SK-N-SH (cell line): ENCODE measurements around the gene KHNYN. TPM values are rescaled to one million over a fixed set of nuclear protein-coding genes. Genes with fewer than 3 reads are reported as not detected.

Experiments used
- CTCF ChIA-PET: fragments of 300-600, 350-600 bp; formaldehyde crosslinking; extraction: SDS; loops from one replicate; lab custom pipeline; 2021; lab: Yijun Ruan, JAX
- POLR2A ChIA-PET: fragments of 350-600 bp; sonication (Branson Sonifier 250); formaldehyde crosslinking; extraction: SDS; loops from one replicate; lab custom pipeline; 2020; ENCODE audit warnings: antibody characterized with exemption, inconsistent platforms; lab: Yijun Ruan, JAX
- DNase-seq: peaks from one replicate; pipeline ENCODE4 v3.0.0; 2012
- H2AFZ ChIP-seq: fragments of 200-600 bp; sonication (generic); 2 replicates; pipeline ENCODE4 v1.8.1; 2016; ENCODE audit warnings: antibody characterized with exemption, mild to moderate bottlenecking, low read depth
- H3F3A ChIP-seq: fragments of 200-600 bp; sonication (generic); replicated peaks from 2 replicates; pipeline ENCODE3; 2016; ENCODE audit warnings: antibody characterized with exemption, mild to moderate bottlenecking; ENCODE audit not compliant: insufficient read depth
- H3K27ac ChIP-seq, 2 experiments: fragments of 200-500 bp in 1 of 2; fragments of 200-600 bp in 1 of 2; sonication (Bioruptor generic) in 1 of 2; sonication (generic), shearing (Covaris generic) in 1 of 2; 2 replicates each; pipeline versions ENCODE4 v1.5.1 to v1.6.1; 2014 to 2016; ENCODE audit warnings: low read depth in 2 of 2, inconsistent platforms in 1 of 2, low read length in 1 of 2, mild to moderate bottlenecking in 1 of 2, mixed read lengths in 1 of 2
- H3K27me3 ChIP-seq: fragments of 200-600 bp; sonication (generic), shearing (Covaris generic); 2 replicates; pipeline ENCODE4 v1.6.1; 2016; ENCODE audit warnings: mixed run types; ENCODE audit not compliant: insufficient read depth
- H3K36me3 ChIP-seq, 2 experiments: fragments of 200-500 bp in 1 of 2; fragments of 200-600 bp in 1 of 2; sonication (Bioruptor generic) in 1 of 2; sonication (generic) in 1 of 2; replicated peaks in 1 of 2; 2 replicates each; pipeline versions ENCODE3 to v1.5.1; 2014 to 2016; ENCODE audit warnings: low read length in 1 of 2, mild to moderate bottlenecking in 1 of 2; ENCODE audit not compliant: insufficient read depth in 2 of 2, control insufficient read depth in 1 of 2
- H3K4me1 ChIP-seq, 2 experiments: fragments of 200-500 bp in 1 of 2; fragments of 200-600 bp in 1 of 2; sonication (Bioruptor generic) in 1 of 2; sonication (generic), shearing (Covaris generic) in 1 of 2; 2 replicates each; pipeline versions ENCODE4 v1.5.1 to v1.6.1; 2014 to 2016; ENCODE audit warnings: low read depth in 1 of 2, low read length in 1 of 2, mixed run types in 1 of 2; ENCODE audit not compliant: insufficient read depth in 2 of 2, control insufficient read depth in 1 of 2
- H3K4me2 ChIP-seq: fragments of 200-600 bp; sonication (generic), shearing (Covaris generic); 2 replicates; pipeline ENCODE4 v1.6.1; 2017; ENCODE audit warnings: mixed run types
- H3K4me3 ChIP-seq, 2 experiments: fragments of 200-500 bp in 1 of 2; fragments of 200-600 bp in 1 of 2; sonication (Bioruptor generic) in 1 of 2; sonication (generic), shearing (Covaris generic) in 1 of 2; 2 replicates each; pipeline versions ENCODE4 v1.5.1 to v1.8.1; 2014 to 2016; ENCODE audit warnings: low read depth in 2 of 2, inconsistent platforms in 1 of 2, low read length in 1 of 2, mild to moderate bottlenecking in 1 of 2, mixed read lengths in 1 of 2, moderate library complexity in 1 of 2
- H3K79me2 ChIP-seq: fragments of 200-600 bp; sonication (generic); 2 replicates; pipeline ENCODE4 v1.8.1; 2017; ENCODE audit warnings: mild to moderate bottlenecking; ENCODE audit not compliant: insufficient read depth
- H3K9ac ChIP-seq: fragments of 200-600 bp; sonication (generic); 2 replicates; pipeline ENCODE4 v1.6.1; 2017; ENCODE audit warnings: mixed run types
- H3K9me2 ChIP-seq: fragments of 200-600 bp; sonication (generic); 2 replicates; pipeline ENCODE4 v1.6.1; 2017; ENCODE audit warnings: mixed run types
- H3K9me3 ChIP-seq: fragments of 200-600 bp; sonication (generic); 2 replicates; pipeline ENCODE4 v1.6.1; 2017; ENCODE audit warnings: mixed run types, mild to moderate bottlenecking, moderate library complexity
- H4K20me1 ChIP-seq: fragments of 200-600 bp; sonication (generic); 2 replicates; pipeline ENCODE4 v1.6.1; 2017; ENCODE audit warnings: mild to moderate bottlenecking, mixed run types; ENCODE audit not compliant: insufficient read depth
- ELF1 ChIP-seq: IDR thresholded peaks from 2 replicates; pipeline ENCODE4 v1.4.0; 2012
- EP300 ChIP-seq, 2 experiments: IDR thresholded peaks; 2 replicates each; pipeline versions ENCODE4 v1.4.0 to v1.6.1; 2012; ENCODE audit warnings: borderline replicate concordance in 1 of 2, low read depth in 1 of 2, low read length in 1 of 2
- FOSL2 ChIP-seq: IDR thresholded peaks from 2 replicates; pipeline ENCODE4 v1.4.0; 2012; ENCODE audit warnings: low read depth, mild to moderate bottlenecking, moderate library complexity, borderline replicate concordance
- FOXJ3 ChIP-seq: sonication (generic); formaldehyde crosslinking; IDR thresholded peaks from 2 replicates; pipeline ENCODE4 v1.5.1; 2020; ENCODE audit warnings: mild to moderate bottlenecking, missing genetic modification reagents
- FOXM1 ChIP-seq: IDR thresholded peaks from 2 replicates; pipeline ENCODE4 v1.4.0; 2012; ENCODE audit warnings: low read depth, mild to moderate bottlenecking
- GATA2 ChIP-seq: sonication (generic); formaldehyde crosslinking; IDR thresholded peaks from 2 replicates; pipeline ENCODE4 v1.5.0; 2020; ENCODE audit warnings: mild to moderate bottlenecking, missing genetic modification reagents
- JUND ChIP-seq: IDR thresholded peaks from 2 replicates; pipeline ENCODE4 v1.4.0; 2012
- MEF2A ChIP-seq: IDR thresholded peaks from 2 replicates; pipeline ENCODE4 v1.4.0; 2012; ENCODE audit warnings: low read depth, borderline replicate concordance
- NFIC ChIP-seq: IDR thresholded peaks from 2 replicates; pipeline ENCODE4 v1.4.0; 2012; ENCODE audit warnings: borderline replicate concordance
- NRF1 ChIP-seq: IDR thresholded peaks from 2 replicates; pipeline ENCODE4 v1.6.1; 2012; ENCODE audit warnings: low read depth, mild to moderate bottlenecking, low read length
- RCOR1 ChIP-seq: fragments of 150-350 bp; IDR thresholded peaks from 2 replicates; pipeline ENCODE4 v1.6.1; 2017; ENCODE audit warnings: antibody characterized with exemption, low read length
- RXRA ChIP-seq: IDR thresholded peaks from 2 replicates; pipeline ENCODE4 v1.4.0; 2012; ENCODE audit warnings: low read depth, mild to moderate bottlenecking, borderline replicate concordance
- SIN3A ChIP-seq: IDR thresholded peaks from 2 replicates; pipeline ENCODE4 v1.6.1; 2012; ENCODE audit warnings: low read depth, mild to moderate bottlenecking, low read length, moderate library complexity, borderline replicate concordance
- TCF12 ChIP-seq: IDR thresholded peaks from 2 replicates; pipeline ENCODE4 v1.4.0; 2012
- WGBS: methylation state at CpG from one replicate; pipeline ENCODE4 v1.1.6; 2017; ENCODE audit warnings: low lambda C conversion rate; 5-methylcytosine and 5-hydroxymethylcytosine counted together
- polyA plus RNA-seq, 3 experiments: library from polyadenylated mRNA; depleted of rRNA; stranded (reverse); fragments of >200 nt; gene quantifications; 2 replicates each; pipeline ENCODE4 v1.2.3, GENCODE V29; 2012
- TF ChIP-seq, protein P1 (sequence below): IDR thresholded peaks from 2 replicates; pipeline ENCODE4; 2012
- TF ChIP-seq, protein P2 (sequence below): IDR thresholded peaks from 2 replicates; pipeline ENCODE4 v1.4.0; 2012; ENCODE audit warnings: low read depth
- TF ChIP-seq, protein P3 (sequence below): IDR thresholded peaks from 2 replicates; pipeline ENCODE4 v1.4.0; 2012; ENCODE audit warnings: low read depth, borderline replicate concordance
- TF ChIP-seq, protein P4 (sequence below): fragments of 150-350 bp; IDR thresholded peaks from 2 replicates; pipeline ENCODE4 v1.6.1; 2017; ENCODE audit warnings: antibody characterized with exemption, low read length, low read depth, borderline replicate concordance
- TF ChIP-seq, protein P5 (sequence below): fragments of 150-350 bp; IDR thresholded peaks from 2 replicates; pipeline ENCODE4 v1.6.1; 2016; ENCODE audit warnings: mild to moderate bottlenecking, low read depth, low read length
- TF ChIP-seq, protein P6 (sequence below): IDR thresholded peaks from 2 replicates; pipeline ENCODE4 v1.4.0; 2012; ENCODE audit warnings: low read depth, borderline replicate concordance

KHNYN gene
- polyA plus RNA-seq, 1 of the 3 experiments (the other 2 are of a cell fraction) = 18.3 TPM

DNA sequence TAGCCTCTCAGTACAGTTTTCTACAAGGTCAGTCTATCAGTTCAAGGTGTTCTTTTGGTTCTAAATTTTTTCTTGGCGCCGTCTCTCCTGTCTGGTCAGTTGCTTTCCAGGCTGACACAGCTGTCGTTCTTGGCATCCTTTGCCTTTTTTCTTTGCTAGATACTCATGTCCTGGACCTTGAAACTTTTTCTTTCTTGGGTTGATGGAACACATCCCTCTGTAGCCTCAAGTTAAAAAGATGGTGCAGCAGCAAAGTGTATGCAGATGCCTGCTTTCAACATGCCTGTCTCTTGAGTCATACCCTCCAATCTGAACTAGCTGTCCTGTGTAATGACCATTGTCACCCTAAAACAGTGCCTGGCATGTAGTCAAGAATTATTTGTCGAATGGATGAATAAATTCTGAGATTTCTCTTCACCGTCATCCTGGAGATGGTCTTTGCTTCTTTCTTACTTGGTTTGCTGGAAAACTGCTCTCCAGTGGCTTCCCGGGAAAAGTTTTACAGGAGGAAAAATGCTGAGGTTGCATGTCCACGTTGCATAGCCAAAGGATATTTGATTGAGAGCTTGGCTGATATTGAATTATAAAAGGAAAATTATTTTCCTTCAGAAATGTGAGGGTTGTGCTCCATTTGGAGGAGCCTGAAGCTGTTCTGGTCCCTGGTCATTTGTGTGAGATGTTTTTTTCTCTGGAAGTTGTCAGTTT is 26.3 kb upstream of the KHNYN start:
- H3K36me3 ChIP-seq = peaks cover 0 to under 1% of the 10 kb centered on the region in 2 experiments
- H3K79me2 ChIP-seq = no peaks in the 10 kb centered on the region
- no peak overlapping the region for H2AFZ ChIP-seq
- H3K4me1 ChIP-seq = peaks cover 0 to 24% of the 10 kb centered on the region in 2 experiments; a peak in 1 of 4 replicates
- H3F3A ChIP-seq = peaks cover 7% of the 10 kb centered on the region
- H3K9me3 ChIP-seq = no peaks in the 10 kb centered on the region
- TF ChIP-seq TCF12 = peak; percentile 40; the same call in 1 of the 2 replicates
- no peak for TF ChIP-seq SIN3A
- 41% methylated on average over 7 of the region's 7 CpGs for WGBS
- H3K9ac ChIP-seq = no peak overlapping the region
- H3K4me3 ChIP-seq = no peak overlapping the region
- no peaks in the 10 kb centered on the region for H3K27me3 ChIP-seq
- ChIA-PET POLR2A (no interaction called here), CTCF (interaction anchor here (2.8 to 5.8 kb wide), 4 partner anchors 27 to 70 kb away, joined by 11 to 38 read pairs (median 30); partner anchors contain the start of genes CBLN3 and KHNYN)
- DNase-seq = no peak
- H4K20me1 ChIP-seq = no peaks in the 10 kb centered on the region
- no peaks in the 10 kb centered on the region for H3K9me2 ChIP-seq
- H3K4me2 ChIP-seq = peak overlapping the region; percentile 7; the same call in 1 of the 2 replicates
- no peak overlapping the region for H3K27ac ChIP-seq

DNA sequence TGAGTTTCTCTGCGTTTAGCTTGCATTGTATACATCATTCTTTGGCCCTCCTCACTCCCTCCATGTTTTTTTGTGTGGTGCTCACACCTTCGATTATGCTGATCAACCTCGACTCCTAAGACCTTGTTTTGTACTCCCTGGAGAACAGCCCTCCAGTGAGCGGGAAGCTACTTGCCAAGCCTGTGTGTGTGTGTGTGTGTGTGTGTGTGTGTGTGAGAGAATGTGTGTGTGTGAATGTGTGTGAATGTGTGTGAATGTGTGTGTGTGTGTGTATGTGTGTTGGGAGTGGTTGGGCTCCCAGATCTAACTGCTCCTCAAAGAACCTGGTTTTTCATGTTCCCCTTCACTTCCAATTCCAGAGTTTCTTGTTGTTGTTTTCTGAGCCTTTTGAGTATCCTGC is 24.9 kb upstream of the KHNYN start:
- Histone ChIP-seq H3K9me3 (no peaks in the 10 kb centered on the region), H3K9ac (no peak overlapping the region), H3K79me2 (no peaks in the 10 kb centered on the region), H4K20me1 (no peaks in the 10 kb centered on the region), H3K27me3 (no peaks in the 10 kb centered on the region), H3K27ac (no peak overlapping the region), H3K36me3 (peaks cover 0 to 4% of the 10 kb centered on the region in 2 experiments), H2AFZ (no peak overlapping the region), H3K4me1 (peaks cover 0 to 17% of the 10 kb centered on the region in 2 experiments; a peak in 1 of 4 replicates), H3K4me3 (no peak overlapping the region), H3K9me2 (no peaks in the 10 kb centered on the region), H3F3A (peaks cover 7% of the 10 kb centered on the region), H3K4me2 (no peak overlapping the region)
- CTCF ChIA-PET = interaction anchor here (2.8 to 5.8 kb wide), 4 partner anchors 26 to 72 kb away, joined by 11 to 38 read pairs (median 26); partner anchors contain the start of genes CBLN3 and KHNYN
- WGBS = 91% methylated on average over 4 of the region's 4 CpGs
- POLR2A ChIA-PET = no interaction called here
- DNase-seq = no peak
- TF ChIP-seq, protein P1, sequence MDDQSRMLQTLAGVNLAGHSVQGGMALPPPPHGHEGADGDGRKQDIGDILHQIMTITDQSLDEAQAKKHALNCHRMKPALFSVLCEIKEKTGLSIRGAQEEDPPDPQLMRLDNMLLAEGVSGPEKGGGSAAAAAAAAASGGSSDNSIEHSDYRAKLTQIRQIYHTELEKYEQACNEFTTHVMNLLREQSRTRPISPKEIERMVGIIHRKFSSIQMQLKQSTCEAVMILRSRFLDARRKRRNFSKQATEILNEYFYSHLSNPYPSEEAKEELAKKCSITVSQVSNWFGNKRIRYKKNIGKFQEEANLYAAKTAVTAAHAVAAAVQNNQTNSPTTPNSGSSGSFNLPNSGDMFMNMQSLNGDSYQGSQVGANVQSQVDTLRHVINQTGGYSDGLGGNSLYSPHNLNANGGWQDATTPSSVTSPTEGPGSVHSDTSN = no peak
- TF ChIP-seq, protein P2, sequence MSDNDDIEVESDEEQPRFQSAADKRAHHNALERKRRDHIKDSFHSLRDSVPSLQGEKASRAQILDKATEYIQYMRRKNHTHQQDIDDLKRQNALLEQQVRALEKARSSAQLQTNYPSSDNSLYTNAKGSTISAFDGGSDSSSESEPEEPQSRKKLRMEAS = no peak
- TF ChIP-seq, protein P3, sequence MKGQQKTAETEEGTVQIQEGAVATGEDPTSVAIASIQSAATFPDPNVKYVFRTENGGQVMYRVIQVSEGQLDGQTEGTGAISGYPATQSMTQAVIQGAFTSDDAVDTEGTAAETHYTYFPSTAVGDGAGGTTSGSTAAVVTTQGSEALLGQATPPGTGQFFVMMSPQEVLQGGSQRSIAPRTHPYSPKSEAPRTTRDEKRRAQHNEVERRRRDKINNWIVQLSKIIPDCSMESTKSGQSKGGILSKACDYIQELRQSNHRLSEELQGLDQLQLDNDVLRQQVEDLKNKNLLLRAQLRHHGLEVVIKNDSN = no peak
- no peak for TF ChIP-seq RCOR1
- TF ChIP-seq GATA2 (CRISPR knock-in tag) = no peak
- TF ChIP-seq FOSL2 = no peak
- TF ChIP-seq NRF1 = no peak
- TF ChIP-seq, protein P4, sequence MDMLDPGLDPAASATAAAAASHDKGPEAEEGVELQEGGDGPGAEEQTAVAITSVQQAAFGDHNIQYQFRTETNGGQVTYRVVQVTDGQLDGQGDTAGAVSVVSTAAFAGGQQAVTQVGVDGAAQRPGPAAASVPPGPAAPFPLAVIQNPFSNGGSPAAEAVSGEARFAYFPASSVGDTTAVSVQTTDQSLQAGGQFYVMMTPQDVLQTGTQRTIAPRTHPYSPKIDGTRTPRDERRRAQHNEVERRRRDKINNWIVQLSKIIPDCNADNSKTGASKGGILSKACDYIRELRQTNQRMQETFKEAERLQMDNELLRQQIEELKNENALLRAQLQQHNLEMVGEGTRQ = no peak
- TF ChIP-seq, protein P5, sequence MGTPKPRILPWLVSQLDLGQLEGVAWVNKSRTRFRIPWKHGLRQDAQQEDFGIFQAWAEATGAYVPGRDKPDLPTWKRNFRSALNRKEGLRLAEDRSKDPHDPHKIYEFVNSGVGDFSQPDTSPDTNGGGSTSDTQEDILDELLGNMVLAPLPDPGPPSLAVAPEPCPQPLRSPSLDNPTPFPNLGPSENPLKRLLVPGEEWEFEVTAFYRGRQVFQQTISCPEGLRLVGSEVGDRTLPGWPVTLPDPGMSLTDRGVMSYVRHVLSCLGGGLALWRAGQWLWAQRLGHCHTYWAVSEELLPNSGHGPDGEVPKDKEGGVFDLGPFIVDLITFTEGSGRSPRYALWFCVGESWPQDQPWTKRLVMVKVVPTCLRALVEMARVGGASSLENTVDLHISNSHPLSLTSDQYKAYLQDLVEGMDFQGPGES = no peak
- no peak for TF ChIP-seq FOXM1
- no peak for TF ChIP-seq ELF1
- TF ChIP-seq RXRA = no peak
- no peak for TF ChIP-seq JUND
- TF ChIP-seq EP300 (IDR thresholded peaks at IDR 0.05; ENCODE audit: borderline replicate concordance in 1 of 2, low read depth in 1 of 2, low read length in 1 of 2) = no peak
- no peak for TF ChIP-seq MEF2A
- TF ChIP-seq, protein P6, sequence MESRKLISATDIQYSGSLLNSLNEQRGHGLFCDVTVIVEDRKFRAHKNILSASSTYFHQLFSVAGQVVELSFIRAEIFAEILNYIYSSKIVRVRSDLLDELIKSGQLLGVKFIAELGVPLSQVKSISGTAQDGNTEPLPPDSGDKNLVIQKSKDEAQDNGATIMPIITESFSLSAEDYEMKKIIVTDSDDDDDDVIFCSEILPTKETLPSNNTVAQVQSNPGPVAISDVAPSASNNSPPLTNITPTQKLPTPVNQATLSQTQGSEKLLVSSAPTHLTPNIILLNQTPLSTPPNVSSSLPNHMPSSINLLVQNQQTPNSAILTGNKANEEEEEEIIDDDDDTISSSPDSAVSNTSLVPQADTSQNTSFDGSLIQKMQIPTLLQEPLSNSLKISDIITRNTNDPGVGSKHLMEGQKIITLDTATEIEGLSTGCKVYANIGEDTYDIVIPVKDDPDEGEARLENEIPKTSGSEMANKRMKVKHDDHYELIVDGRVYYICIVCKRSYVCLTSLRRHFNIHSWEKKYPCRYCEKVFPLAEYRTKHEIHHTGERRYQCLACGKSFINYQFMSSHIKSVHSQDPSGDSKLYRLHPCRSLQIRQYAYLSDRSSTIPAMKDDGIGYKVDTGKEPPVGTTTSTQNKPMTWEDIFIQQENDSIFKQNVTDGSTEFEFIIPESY = no peak
- no peak for TF ChIP-seq FOXJ3 (CRISPR knock-in tag)
- no peak for TF ChIP-seq NFIC
